GM12865 (cell line): Measurements from ENCODE around the gene CCDC27.

Source experiments
- DNase-seq: peaks from one replicate; pipeline ENCODE4 v3.0.0; 2010; ENCODE audit warnings: low read depth
- H3K4me3 ChIP-seq: 2 replicates; pipeline ENCODE4 v1.5.1; 2011; ENCODE audit warnings: mild to moderate bottlenecking, low read depth, low read length, control low read depth
- TF ChIP-seq, protein P1 (sequence below): IDR thresholded peaks from 2 replicates; pipeline ENCODE4 v1.5.1; 2011; ENCODE audit warnings: low read length, control low read depth, low read depth, inconsistent platforms; ENCODE audit not compliant: insufficient read depth; ENCODE audit errors: missing control alignments

Gene CCDC27

DNA sequence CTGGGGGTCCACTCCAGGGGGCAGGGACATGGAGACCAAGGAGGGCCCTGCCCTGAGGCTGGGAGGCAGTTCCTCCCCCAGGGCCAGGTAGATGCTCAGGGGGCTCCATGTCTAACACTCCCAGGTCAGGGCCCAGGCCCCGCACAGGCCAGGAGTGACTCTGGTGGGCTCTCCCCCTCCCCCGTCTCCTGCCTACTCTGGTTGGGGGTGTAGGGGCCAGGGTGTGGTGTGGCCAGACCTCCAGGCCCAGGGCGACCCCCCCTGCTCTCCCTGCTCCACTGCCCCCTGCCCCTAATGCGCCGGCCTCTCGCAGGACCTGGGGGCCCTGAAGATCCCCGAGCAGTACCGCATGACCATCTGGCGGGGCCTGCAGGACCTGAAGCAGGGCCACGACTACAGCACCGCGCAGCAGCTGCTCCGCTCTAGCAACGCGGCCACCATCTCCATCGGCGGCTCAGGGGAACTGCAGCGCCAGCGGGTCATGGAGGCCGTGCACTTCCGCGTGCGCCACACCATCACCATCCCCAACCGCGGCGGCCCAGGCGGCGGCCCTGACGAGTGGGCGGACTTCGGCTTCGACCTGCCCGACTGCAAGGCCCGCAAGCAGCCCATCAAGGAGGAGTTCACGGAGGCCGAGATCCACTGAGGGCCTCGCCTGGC, 19.7 kb upstream of the CCDC27 start:
- TF ChIP-seq, protein P1, sequence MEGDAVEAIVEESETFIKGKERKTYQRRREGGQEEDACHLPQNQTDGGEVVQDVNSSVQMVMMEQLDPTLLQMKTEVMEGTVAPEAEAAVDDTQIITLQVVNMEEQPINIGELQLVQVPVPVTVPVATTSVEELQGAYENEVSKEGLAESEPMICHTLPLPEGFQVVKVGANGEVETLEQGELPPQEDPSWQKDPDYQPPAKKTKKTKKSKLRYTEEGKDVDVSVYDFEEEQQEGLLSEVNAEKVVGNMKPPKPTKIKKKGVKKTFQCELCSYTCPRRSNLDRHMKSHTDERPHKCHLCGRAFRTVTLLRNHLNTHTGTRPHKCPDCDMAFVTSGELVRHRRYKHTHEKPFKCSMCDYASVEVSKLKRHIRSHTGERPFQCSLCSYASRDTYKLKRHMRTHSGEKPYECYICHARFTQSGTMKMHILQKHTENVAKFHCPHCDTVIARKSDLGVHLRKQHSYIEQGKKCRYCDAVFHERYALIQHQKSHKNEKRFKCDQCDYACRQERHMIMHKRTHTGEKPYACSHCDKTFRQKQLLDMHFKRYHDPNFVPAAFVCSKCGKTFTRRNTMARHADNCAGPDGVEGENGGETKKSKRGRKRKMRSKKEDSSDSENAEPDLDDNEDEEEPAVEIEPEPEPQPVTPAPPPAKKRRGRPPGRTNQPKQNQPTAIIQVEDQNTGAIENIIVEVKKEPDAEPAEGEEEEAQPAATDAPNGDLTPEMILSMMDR: no peak
- no peak overlapping the region for H3K4me3 ChIP-seq
- DNase-seq: no peak

DNA sequence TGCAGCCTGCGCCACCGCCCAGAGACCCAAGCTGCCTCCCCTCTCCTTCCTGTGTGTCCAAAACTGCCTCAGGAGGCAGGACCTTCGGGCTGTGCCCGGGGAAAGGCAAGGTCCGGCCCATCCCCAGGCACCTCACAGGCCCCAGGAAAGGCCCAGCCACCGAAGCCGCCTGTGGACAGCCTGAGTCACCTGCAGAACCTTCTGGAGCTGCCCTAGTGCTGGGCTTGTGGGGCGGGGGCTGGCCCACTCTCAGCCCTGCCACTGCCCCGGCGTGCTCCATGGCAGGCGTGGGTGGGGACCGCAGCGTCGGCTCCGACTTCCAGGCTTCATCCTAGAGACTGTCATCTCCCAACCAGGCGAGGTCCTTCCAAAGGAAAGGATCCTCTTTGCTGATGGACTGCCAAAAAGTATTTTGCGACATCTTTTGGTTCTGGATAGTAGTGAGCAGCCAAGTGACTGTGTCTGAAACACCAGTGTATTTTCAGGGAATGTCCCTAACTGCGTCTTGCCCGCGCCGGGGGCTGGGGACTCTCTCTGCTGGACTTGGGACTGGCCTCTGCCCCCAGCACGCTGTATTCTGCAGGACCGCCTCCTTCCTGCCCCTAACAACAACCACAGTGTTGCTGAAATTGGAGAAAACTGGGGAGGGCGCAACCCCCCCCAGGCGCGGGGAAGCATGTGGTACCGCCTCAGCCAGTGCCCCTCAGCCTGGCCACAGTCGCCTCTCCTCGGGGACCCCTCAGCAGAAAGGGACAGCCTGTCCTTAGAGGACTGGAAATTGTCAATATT, 19.0 kb upstream of the CCDC27 start:
- no peak for DNase-seq
- no peak overlapping the region for H3K4me3 ChIP-seq
- TF ChIP-seq, protein P1: no peak

GRCh38 chr1:3733883-3734589, 18.2 kb upstream of the CCDC27 start:
- H3K4me3 ChIP-seq: no peak overlapping the region
- TF ChIP-seq, protein P1: no peak

DNA sequence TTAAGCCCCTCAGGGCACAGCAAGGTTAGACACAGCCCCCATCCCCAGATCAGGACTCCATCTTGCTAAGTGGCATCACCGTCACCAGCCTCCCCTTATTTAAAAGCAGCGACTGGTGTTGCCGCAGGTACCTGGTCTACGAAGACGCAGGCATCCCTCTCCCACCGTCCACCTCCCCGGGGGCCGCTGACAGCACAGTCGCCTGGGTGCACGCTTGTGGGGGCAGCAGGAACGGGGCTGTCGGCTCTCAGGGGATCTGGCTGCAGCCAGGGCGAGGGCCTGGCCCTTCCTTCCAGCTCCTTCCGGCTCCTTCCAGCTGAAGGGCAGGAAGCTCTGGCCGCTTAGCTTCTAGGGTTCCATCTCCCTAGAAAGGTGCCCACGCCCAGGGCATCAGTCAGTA, 17.6 kb upstream of the CCDC27 start:
- no peak for DNase-seq
- TF ChIP-seq, protein P1: no peak
- H3K4me3 ChIP-seq: no peak overlapping the region

More at GRCh38 chr1:3733883-3734589, 18.2 kb upstream of the CCDC27 start:
- no peak for DNase-seq

- H3K4me3 ChIP-seq: no peak overlapping the region
- no peak for DNase-seq
- TF ChIP-seq, protein P1: no peak
Measured at GRCh38 chr1:3735027-3735681, 17.1 kb upstream of the CCDC27 start.

- DNase-seq: no peak
- TF ChIP-seq, protein P1: no peak
- H3K4me3 ChIP-seq: no peak overlapping the region
Measured at GRCh38 chr1:3735688-3736087, 16.6 kb upstream of the CCDC27 start.
